Measurements from ENCODE around the gene SNAP25.

GRCh38 chr20:10249048-10249770, 30.6 kb downstream of the SNAP25 start:
- no peak for TF ChIP-seq POLR2AphosphoS5 (IDR thresholded peaks at IDR 0.05; ENCODE audit: borderline replicate concordance, low read depth, low read length)
- TF ChIP-seq EZH2 (IDR thresholded peaks at IDR 0.05) = no peak
- TF ChIP-seq FOXP2 (optimal IDR thresholded peaks at IDR 0.05; ENCODE audit: control extremely low read depth, extremely low read length, insufficient read depth) = no peak

All from SK-N-MC (cell line).